Coronary artery (tissue), 2 donors: ENCODE measurements around the gene PARVG.

ENCODE experiments used
- DNase-seq: peaks from one replicate; pipeline ENCODE4 v3.0.0-alpha.2; 2017; ENCODE audit warnings: low spot score
- H3K27ac ChIP-seq, 2 donors: fragments of 200-600 bp; sonication (generic); one replicate each; pipeline ENCODE4 v1.5.1; 2016 to 2019
- H3K4me3 ChIP-seq: fragments of 200-600 bp; sonication (generic); 2 replicates; pipeline ENCODE4 v1.5.1; 2016; ENCODE audit warnings: mild to moderate bottlenecking, moderate library complexity
- CTCF ChIP-seq: fragments of 200-600 bp; sonication (generic); IDR thresholded peaks from one replicate; pipeline ENCODE4 v1.5.1; 2019; ENCODE audit warnings: antibody characterized with exemption

Gene PARVG

GRCh38 chr22:44145544-44145943 lies 35.2 kb upstream of the PARVG start:
- peak overlapping the region in 1 of 2 donors; percentile 57 for H3K27ac ChIP-seq
- no peak overlapping the region for H3K4me3 ChIP-seq
- no peak for TF ChIP-seq CTCF
- DNase-seq, result no peak

- no peak overlapping the region for H3K4me3 ChIP-seq
- H3K27ac ChIP-seq, result no peak overlapping the region
- DNase-seq, result no peak
- TF ChIP-seq CTCF, result no peak
These were observed 34.5 kb upstream of the PARVG start for GRCh38 chr22:44146088-44146861.

- Histone ChIP-seq H3K4me3 (no peak overlapping the region), H3K27ac (no peak overlapping the region)
- TF ChIP-seq CTCF, result no peak
- DNase-seq, result no peak
These were observed 33.6 kb upstream of the PARVG start for GRCh38 chr22:44147008-44147645.

- no peak overlapping the region for H3K4me3 ChIP-seq
- no peak for DNase-seq
- H3K27ac ChIP-seq, result no peak overlapping the region
- no peak for TF ChIP-seq CTCF
These were observed 32.7 kb upstream of the PARVG start for GRCh38 chr22:44147821-44148574.

- TF ChIP-seq CTCF, result no peak
- Histone ChIP-seq H3K4me3 (no peak overlapping the region), H3K27ac (no peak overlapping the region)
- DNase-seq, result no peak
These were observed 29.0 kb upstream of the PARVG start for GRCh38 chr22:44151676-44152075.

- Histone ChIP-seq H3K27ac (no peak overlapping the region), H3K4me3 (no peak overlapping the region)
- DNase-seq, result no peak
- no peak for TF ChIP-seq CTCF
These were observed 27.0 kb upstream of the PARVG start for GRCh38 chr22:44153710-44154109.
